K562 (cell line): Measurements from ENCODE around the gene MARK2. TPM values are rescaled to one million over a fixed set of nuclear protein-coding genes. Genes with fewer than 3 reads are reported as not detected.

Source experiments
- CC2D1A ChIP-seq: fragments of 450-650 bp; IDR thresholded peaks from 2 replicates; pipeline ENCODE4 v1.6.1; 2017; ENCODE audit warnings: mild to moderate bottlenecking
- ELF4 ChIP-seq: fragments of 450-650 bp; formaldehyde crosslinking; IDR thresholded peaks from 2 replicates; pipeline ENCODE4 v1.4.0; 2022; ENCODE audit warnings: missing genetic modification characterization
- ILK ChIP-seq: fragments of 450-650 bp; IDR thresholded peaks from 2 replicates; pipeline ENCODE4 v1.6.1; 2016; ENCODE audit warnings: missing genetic modification characterization, low read depth, mild to moderate bottlenecking, missing compliant biosample characterization, moderate library complexity, borderline replicate concordance
- KDM2B ChIP-seq: fragments of 250-450 bp; sonication (Bioruptor Pico); IDR thresholded peaks from 2 replicates; pipeline ENCODE4 v1.8.0; 2021; ENCODE audit warnings: mild to moderate bottlenecking, moderate library complexity
- LARP7 ChIP-seq: fragments of 450-650 bp; IDR thresholded peaks from 2 replicates; pipeline ENCODE4 v1.6.1; 2016
- MAFK ChIP-seq: IDR thresholded peaks from 2 replicates; pipeline ENCODE4 v1.6.1; 2011; ENCODE audit warnings: low read length, improper control_type of control experiment
- PYGO2 ChIP-seq: fragments of 450-650 bp; IDR thresholded peaks from 2 replicates; pipeline ENCODE4 v1.6.1; 2016; ENCODE audit warnings: mild to moderate bottlenecking, missing genetic modification characterization, moderate library complexity, missing compliant biosample characterization
- SIRT6 ChIP-seq: IDR thresholded peaks from one replicate; pipeline ENCODE4 v1.6.1; 2012; ENCODE audit warnings: low read depth, mild to moderate bottlenecking, control low read depth, inconsistent platforms, low read length, moderate library complexity
- ZKSCAN8 ChIP-seq: fragments of 200-800 bp; sonication (Bioruptor generic); IDR thresholded peaks from 2 replicates; pipeline ENCODE4 v1.6.1; 2016; ENCODE audit warnings: missing genetic modification characterization, missing compliant biosample characterization
- ZNF23 ChIP-seq: fragments of 250-450 bp; sonication (Bioruptor Pico); IDR thresholded peaks from 2 replicates; pipeline ENCODE4 v1.4.0; 2020; ENCODE audit warnings: mild to moderate bottlenecking
- polyA plus RNA-seq, 8 experiments: library from polyadenylated mRNA; depleted of rRNA in 4 of 8; stranded (reverse) in 5 of 8; unstranded in 3 of 8; fragments of >200 nt; fragmentation: Nextera tagmentation in 2 of 8; fragmentation: Illumina TruSeq in 1 of 8; extraction: Ambion mirVana in 2 of 8; extraction: Trizol in 1 of 8; gene quantifications; 2 replicates each; pipeline versions ENCODE4 v1.2.1 to v1.2.3, GENCODE V29; 2011 to 2014; ENCODE audit warnings: inconsistent platforms in 1 of 8, missing spikeins in 1 of 8
- total RNA-seq, 7 experiments: library from RNA; depleted of rRNA in 6 of 7; stranded (reverse); fragments of >200 nt in 6 of 7; fragmentation: Illumina TruSeq in 2 of 7; extraction: Trizol in 2 of 7; gene quantifications; 2 replicates each; pipeline versions ENCODE4 v1.2.1 to v1.2.3, GENCODE V29; 2011 to 2021; ENCODE audit warnings: low replicate concordance in 1 of 7
- TF ChIP-seq, protein P1 (sequence below): fragments of 250-450 bp; sonication (Bioruptor Pico); IDR thresholded peaks from 2 replicates; pipeline ENCODE4 v1.4.0; 2020; ENCODE audit warnings: mild to moderate bottlenecking, moderate library complexity
- TF ChIP-seq, protein P2 (sequence below), 2 experiments: fragments of 250-450 bp in 1 of 2; fragments of 450-650 bp in 1 of 2; sonication (Bioruptor Pico) in 1 of 2; IDR thresholded peaks; 2 replicates each; pipeline versions ENCODE4 v1.6.1 to v1.8.0; 2016 to 2021; ENCODE audit warnings: mild to moderate bottlenecking in 2 of 2, moderate library complexity in 2 of 2, missing compliant biosample characterization in 1 of 2, missing genetic modification characterization in 1 of 2
- TF ChIP-seq, protein P3 (sequence below), 2 experiments: fragments of 450-650 bp; IDR thresholded peaks; 2 replicates each; pipeline ENCODE4 v1.6.1; 2018; ENCODE audit warnings: mild to moderate bottlenecking in 2 of 2, low read depth in 1 of 2; ENCODE audit not compliant: partially characterized antibody in 2 of 2
- TF ChIP-seq, protein P4 (sequence below): sonication (generic); formaldehyde crosslinking; IDR thresholded peaks from 2 replicates; pipeline ENCODE4 v1.8.0; 2022; ENCODE audit warnings: mild to moderate bottlenecking, missing genetic modification reagents, borderline replicate concordance
- TF ChIP-seq, protein P5 (sequence below): fragments of 450-650 bp; IDR thresholded peaks from 2 replicates; pipeline ENCODE4 v1.7.1; 2018; ENCODE audit warnings: mild to moderate bottlenecking, low read depth; ENCODE audit not compliant: partially characterized antibody

The MARK2 gene
- total and polyA plus RNA-seq, 9 of the 15 experiments (the other 6 are each of a cell fraction or from before 2014, with no cell fraction given) = 0.32 to 43.5 (median 15.1) TPM

DNA sequence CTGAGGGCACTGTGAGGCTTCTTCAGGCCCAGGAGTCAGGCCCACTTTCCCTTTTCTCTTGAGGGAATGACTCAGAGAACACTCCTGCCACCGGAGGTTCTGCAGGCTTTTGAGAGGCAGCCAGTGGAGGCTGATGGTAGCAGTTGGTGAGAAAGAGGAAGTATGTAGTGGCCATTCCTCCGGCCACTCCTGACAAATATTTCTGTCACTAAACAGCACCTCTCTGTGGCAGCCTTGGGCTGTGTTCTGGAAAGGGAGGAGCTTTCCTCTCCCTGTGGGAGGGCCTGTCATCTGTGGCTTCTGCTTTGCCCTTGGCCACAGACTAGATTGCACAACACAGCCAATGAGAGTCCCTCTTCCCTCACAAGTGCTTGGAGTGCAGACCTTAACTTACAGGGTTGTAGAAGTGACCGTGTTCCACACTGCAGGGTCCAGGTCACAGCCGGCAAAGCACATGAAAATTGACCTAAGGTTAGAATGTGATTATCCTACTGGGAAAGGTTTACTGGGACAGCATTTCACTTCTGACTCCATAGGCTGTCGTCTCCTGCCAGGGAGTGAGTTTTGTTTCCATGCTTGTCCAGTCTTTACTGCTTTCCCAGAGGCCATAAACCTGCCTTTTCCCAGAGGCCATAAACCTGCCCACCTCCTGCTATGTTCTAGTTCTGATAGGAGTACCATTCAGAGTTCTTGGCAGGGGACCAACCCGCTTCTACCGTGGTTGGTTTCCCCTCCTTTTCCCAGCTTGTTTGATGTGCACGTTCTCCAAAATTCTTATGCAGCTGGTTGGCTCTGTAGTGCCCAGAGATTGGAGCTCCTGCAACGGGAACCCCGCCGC, 33.3 kb downstream of the MARK2 start (continued):
- TF ChIP-seq, protein P1, sequence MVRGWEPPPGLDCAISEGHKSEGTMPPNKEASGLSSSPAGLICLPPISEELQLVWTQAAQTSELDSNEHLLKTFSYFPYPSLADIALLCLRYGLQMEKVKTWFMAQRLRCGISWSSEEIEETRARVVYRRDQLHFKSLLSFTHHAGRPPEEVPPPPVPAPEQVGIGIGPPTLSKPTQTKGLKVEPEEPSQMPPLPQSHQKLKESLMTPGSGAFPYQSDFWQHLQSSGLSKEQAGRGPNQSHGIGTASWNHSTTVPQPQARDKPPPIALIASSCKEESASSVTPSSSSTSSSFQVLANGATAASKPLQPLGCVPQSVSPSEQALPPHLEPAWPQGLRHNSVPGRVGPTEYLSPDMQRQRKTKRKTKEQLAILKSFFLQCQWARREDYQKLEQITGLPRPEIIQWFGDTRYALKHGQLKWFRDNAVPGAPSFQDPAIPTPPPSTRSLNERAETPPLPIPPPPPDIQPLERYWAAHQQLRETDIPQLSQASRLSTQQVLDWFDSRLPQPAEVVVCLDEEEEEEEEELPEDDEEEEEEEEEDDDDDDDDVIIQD (CRISPR knock-in tag) = no peak
- TF ChIP-seq ZNF23 (CRISPR knock-in tag) (no peak), KDM2B (CRISPR knock-in tag) (no peak), MAFK (peak; percentile 13; the same call in 1 of the 2 replicates), SIRT6 (no peak), ELF4 (CRISPR knock-in tag) (no peak), ILK (tag) (no peak), LARP7 (no peak), CC2D1A (peak; percentile 84), PYGO2 (tag) (no peak), ZKSCAN8 (CRISPR knock-in tag) (no peak)
- TF ChIP-seq, protein P2, sequence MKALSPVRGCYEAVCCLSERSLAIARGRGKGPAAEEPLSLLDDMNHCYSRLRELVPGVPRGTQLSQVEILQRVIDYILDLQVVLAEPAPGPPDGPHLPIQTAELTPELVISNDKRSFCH (CRISPR knock-in tag; IDR thresholded peaks at IDR 0.05) = no peak
- TF ChIP-seq, protein P2 (tag; IDR thresholded peaks at IDR 0.05) = peak; percentile 44; the same call in 1 of the 2 replicates
- TF ChIP-seq, protein P3, sequence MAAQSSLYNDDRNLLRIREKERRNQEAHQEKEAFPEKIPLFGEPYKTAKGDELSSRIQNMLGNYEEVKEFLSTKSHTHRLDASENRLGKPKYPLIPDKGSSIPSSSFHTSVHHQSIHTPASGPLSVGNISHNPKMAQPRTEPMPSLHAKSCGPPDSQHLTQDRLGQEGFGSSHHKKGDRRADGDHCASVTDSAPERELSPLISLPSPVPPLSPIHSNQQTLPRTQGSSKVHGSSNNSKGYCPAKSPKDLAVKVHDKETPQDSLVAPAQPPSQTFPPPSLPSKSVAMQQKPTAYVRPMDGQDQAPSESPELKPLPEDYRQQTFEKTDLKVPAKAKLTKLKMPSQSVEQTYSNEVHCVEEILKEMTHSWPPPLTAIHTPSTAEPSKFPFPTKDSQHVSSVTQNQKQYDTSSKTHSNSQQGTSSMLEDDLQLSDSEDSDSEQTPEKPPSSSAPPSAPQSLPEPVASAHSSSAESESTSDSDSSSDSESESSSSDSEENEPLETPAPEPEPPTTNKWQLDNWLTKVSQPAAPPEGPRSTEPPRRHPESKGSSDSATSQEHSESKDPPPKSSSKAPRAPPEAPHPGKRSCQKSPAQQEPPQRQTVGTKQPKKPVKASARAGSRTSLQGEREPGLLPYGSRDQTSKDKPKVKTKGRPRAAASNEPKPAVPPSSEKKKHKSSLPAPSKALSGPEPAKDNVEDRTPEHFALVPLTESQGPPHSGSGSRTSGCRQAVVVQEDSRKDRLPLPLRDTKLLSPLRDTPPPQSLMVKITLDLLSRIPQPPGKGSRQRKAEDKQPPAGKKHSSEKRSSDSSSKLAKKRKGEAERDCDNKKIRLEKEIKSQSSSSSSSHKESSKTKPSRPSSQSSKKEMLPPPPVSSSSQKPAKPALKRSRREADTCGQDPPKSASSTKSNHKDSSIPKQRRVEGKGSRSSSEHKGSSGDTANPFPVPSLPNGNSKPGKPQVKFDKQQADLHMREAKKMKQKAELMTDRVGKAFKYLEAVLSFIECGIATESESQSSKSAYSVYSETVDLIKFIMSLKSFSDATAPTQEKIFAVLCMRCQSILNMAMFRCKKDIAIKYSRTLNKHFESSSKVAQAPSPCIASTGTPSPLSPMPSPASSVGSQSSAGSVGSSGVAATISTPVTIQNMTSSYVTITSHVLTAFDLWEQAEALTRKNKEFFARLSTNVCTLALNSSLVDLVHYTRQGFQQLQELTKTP (IDR thresholded peaks at IDR 0.05; ENCODE audit: low read depth in 1 of 2, partially characterized antibody in 2 of 2) = no peak
- TF ChIP-seq, protein P4, sequence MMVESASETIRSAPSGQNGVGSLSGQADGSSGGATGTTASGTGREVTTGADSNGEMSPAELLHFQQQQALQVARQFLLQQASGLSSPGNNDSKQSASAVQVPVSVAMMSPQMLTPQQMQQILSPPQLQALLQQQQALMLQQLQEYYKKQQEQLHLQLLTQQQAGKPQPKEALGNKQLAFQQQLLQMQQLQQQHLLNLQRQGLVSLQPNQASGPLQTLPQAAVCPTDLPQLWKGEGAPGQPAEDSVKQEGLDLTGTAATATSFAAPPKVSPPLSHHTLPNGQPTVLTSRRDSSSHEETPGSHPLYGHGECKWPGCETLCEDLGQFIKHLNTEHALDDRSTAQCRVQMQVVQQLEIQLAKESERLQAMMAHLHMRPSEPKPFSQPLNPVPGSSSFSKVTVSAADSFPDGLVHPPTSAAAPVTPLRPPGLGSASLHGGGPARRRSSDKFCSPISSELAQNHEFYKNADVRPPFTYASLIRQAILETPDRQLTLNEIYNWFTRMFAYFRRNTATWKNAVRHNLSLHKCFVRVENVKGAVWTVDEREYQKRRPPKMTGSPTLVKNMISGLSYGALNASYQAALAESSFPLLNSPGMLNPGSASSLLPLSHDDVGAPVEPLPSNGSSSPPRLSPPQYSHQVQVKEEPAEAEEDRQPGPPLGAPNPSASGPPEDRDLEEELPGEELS (CRISPR knock-in tag) = no peak
- TF ChIP-seq, protein P5, sequence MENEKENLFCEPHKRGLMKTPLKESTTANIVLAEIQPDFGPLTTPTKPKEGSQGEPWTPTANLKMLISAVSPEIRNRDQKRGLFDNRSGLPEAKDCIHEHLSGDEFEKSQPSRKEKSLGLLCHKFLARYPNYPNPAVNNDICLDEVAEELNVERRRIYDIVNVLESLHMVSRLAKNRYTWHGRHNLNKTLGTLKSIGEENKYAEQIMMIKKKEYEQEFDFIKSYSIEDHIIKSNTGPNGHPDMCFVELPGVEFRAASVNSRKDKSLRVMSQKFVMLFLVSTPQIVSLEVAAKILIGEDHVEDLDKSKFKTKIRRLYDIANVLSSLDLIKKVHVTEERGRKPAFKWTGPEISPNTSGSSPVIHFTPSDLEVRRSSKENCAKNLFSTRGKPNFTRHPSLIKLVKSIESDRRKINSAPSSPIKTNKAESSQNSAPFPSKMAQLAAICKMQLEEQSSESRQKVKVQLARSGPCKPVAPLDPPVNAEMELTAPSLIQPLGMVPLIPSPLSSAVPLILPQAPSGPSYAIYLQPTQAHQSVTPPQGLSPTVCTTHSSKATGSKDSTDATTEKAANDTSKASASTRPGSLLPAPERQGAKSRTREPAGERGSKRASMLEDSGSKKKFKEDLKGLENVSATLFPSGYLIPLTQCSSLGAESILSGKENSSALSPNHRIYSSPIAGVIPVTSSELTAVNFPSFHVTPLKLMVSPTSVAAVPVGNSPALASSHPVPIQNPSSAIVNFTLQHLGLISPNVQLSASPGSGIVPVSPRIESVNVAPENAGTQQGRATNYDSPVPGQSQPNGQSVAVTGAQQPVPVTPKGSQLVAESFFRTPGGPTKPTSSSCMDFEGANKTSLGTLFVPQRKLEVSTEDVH = peak; percentile 38
